HG03342 (cell line): ENCODE measurements around the gene IPCEF1.
"Not testable (repeated sequence)": the region's sequence is repeated elsewhere in the genome, so short reads cannot be mapped to it uniquely, and the experiment has no call there.

Experiments
- ATAC-seq: cut with Tn5 transposase; IDR thresholded peaks from one replicate; pipeline ENCODE4 v1.9.1; 2021; ENCODE audit warnings: mild to moderate bottlenecking, moderate library complexity; ENCODE audit not compliant: unreplicated experiment

The IPCEF1 gene

DNA sequence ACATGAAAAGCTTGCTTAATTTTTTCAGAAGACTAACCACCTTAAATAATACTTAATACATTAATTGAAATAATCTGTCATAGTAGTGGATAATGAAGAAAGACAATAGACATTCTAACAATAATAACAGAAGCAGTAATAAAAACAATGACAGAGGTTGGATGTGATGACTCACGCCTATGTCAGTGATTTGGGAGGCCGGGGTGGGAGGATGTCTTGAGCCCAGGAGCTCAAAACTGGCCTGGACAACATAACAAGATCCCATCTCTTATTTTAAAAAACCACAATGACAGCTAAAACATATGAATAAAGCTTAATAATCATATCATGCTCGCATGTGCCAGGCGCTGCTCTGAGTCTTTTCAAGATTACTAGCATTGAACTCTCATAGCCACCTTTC lies 105.5 kb downstream of the IPCEF1 start:
- no peak for ATAC-seq

GRCh38 chr6:154249499-154250298 lies 106.9 kb downstream of the IPCEF1 start:
- ATAC-seq = peak; percentile 77

DNA sequence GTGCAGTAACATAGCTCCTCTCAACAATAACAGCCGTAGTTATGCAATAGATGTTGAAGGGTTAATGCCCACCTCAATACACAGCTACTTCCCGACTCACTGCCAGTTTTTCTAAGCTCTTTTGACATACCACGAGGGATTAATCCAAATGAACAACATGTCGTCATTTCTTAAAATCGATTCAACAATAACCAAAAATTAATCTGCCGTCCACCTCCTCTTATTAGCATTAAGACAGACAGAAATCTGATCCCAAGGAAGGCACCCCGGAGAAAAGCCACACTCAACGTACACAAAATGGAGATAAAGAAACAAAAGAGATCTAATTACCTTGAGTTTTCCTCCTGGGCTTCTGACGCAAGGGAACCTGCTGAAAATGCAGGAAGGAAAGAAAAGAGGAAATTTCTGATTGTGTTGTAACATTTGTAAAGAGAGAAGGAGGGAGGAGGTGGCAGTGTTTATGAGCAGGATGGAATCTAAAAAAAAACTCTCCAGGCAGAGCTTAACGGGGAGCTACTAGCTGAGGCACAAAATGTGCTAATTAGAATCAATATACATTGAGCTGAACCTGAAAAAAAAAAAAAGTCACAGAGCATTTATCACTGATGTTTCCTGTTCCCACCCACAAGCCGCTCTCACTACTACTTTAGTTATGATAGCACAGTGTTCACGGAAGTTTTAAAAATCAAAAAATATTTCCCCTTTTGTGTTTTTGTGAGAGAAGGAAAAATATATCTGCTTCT lies 109.3 kb downstream of the IPCEF1 start:
- peak; percentile 26 for ATAC-seq

- no peak for ATAC-seq
Measured at GRCh38 chr6:154246723-154247118, 109.9 kb downstream of the IPCEF1 start.

DNA sequence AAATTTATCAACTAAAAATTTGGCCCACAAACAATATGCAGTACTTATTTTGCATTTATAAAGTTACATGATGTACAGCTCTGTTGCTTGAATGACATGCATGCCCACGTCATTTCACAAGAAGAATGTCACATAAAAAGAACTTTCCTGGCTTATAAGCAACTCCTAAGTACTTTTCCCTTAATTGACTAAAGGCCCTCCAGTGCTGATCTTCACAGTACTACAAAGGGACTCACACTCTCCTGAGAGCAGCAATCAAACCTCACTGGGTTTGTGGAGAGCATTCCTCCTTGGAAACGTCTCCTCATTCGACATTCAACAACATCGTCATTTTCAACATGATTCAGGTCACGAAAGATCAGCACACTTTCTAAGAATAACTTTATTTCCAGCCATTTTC lies 111.1 kb downstream of the IPCEF1 start:
- ATAC-seq = no peak

GRCh38 chr6:154243793-154244750 lies 112.5 kb downstream of the IPCEF1 start:
- no peak for ATAC-seq

GRCh38 chr6:154242617-154243357 lies 113.8 kb downstream of the IPCEF1 start:
- ATAC-seq = no peak

- no peak for ATAC-seq
Measured at GRCh38 chr6:154241581-154241980, 115.0 kb downstream of the IPCEF1 start.

- ATAC-seq = not testable (repeated sequence)
Measured at GRCh38 chr6:154241061-154241460, 115.5 kb downstream of the IPCEF1 start.

- no peak for ATAC-seq
Measured at GRCh38 chr6:154239392-154239791, 117.2 kb downstream of the IPCEF1 start.

- no peak for ATAC-seq
Measured at GRCh38 chr6:154238831-154239230, 117.8 kb downstream of the IPCEF1 start.

- no peak for ATAC-seq
Measured at GRCh38 chr6:154236646-154237301, 119.8 kb downstream of the IPCEF1 start.

GRCh38 chr6:154234019-154234772 lies 122.4 kb downstream of the IPCEF1 start:
- peak; percentile 72 for ATAC-seq

GRCh38 chr6:154233383-154233782 lies 123.2 kb downstream of the IPCEF1 start:
- no peak for ATAC-seq

- no peak for ATAC-seq
Measured at GRCh38 chr6:154232013-154232910, 124.3 kb downstream of the IPCEF1 start.

- ATAC-seq = no peak
Measured at GRCh38 chr6:154230910-154231595, 125.5 kb downstream of the IPCEF1 start.

- ATAC-seq = no peak
Measured at GRCh38 chr6:154230393-154230792, 126.2 kb downstream of the IPCEF1 start.

GRCh38 chr6:154229786-154230185 lies 126.8 kb downstream of the IPCEF1 start:
- peak; percentile 65 for ATAC-seq
